GM18909 (cell line): ENCODE data around the gene MT1M.
"Not testable (repeated sequence)": the region's sequence is repeated elsewhere in the genome, so short reads cannot be mapped to it uniquely, and the experiment has no call there.

Source experiments
- ATAC-seq: cut with Tn5 transposase; IDR thresholded peaks from one replicate; pipeline ENCODE4 v1.9.1; 2021; ENCODE audit warnings: mild to moderate bottlenecking; ENCODE audit not compliant: unreplicated experiment, poor library complexity

MT1M gene

GRCh38 chr16:56670620-56670934, 38.1 kb downstream of the MT1M start:
- no peak for ATAC-seq

GRCh38 chr16:56671691-56672090, 39.2 kb downstream of the MT1M start:
- ATAC-seq: not testable (repeated sequence)

GRCh38 chr16:56672171-56672570, 39.7 kb downstream of the MT1M start:
- ATAC-seq: not testable (repeated sequence)

GRCh38 chr16:56672761-56673536, 40.5 kb downstream of the MT1M start:
- ATAC-seq: no peak

- no peak for ATAC-seq
Measured at GRCh38 chr16:56673921-56674320, 41.5 kb downstream of the MT1M start.

- ATAC-seq: not testable (repeated sequence)
Measured at GRCh38 chr16:56674570-56674969, 42.1 kb downstream of the MT1M start.

- ATAC-seq: no peak
Measured at GRCh38 chr16:56675685-56676210, 43.3 kb downstream of the MT1M start.

- no peak for ATAC-seq
Measured at GRCh38 chr16:56677474-56677873, 45.0 kb downstream of the MT1M start.

GRCh38 chr16:56679078-56679730, 46.7 kb downstream of the MT1M start:
- ATAC-seq: no peak

GRCh38 chr16:56679818-56680217, 47.4 kb downstream of the MT1M start:
- no peak for ATAC-seq

- ATAC-seq: peak; percentile 98
Measured at GRCh38 chr16:56681939-56682702, 49.7 kb downstream of the MT1M start, which contains the start of gene MT1X. MT1X (plus strand) TSS chr16:56682470; CDS start chr16:56682541, 71 bp downstream.

GRCh38 chr16:56682703-56683397, 50.4 kb downstream of the MT1M start:
- ATAC-seq: peak; percentile 17
